Trophoblast cell (in vitro differentiated cells and primary cell): ENCODE data around the gene PRKCG.
A peak's percentile ranks its signal among the peaks of the same experiment; 100 is the strongest.

Source experiments
- DNase-seq, 2 donors: peaks; one replicate each; pipeline ENCODE4 v3.0.0-alpha.2; 2016
- H2AFZ ChIP-seq: 2 replicates; pipeline ENCODE4 v1.6.1; 2013; ENCODE audit warnings: low read length, moderate library complexity, mild to moderate bottlenecking; ENCODE audit not compliant: insufficient read depth, poor library complexity
- H2AK5ac ChIP-seq: 2 replicates; pipeline ENCODE4 v1.6.1; 2013; ENCODE audit warnings: mild to moderate bottlenecking, low read length
- H2BK120ac ChIP-seq: 2 replicates; pipeline ENCODE4 v1.6.1; 2013; ENCODE audit warnings: low read length, mild to moderate bottlenecking, moderate library complexity; ENCODE audit not compliant: insufficient read depth, poor library complexity
- H2BK12ac ChIP-seq: 2 replicates; pipeline ENCODE4 v1.6.1; 2013; ENCODE audit warnings: mild to moderate bottlenecking, low read length, moderate library complexity
- H2BK5ac ChIP-seq: 2 replicates; pipeline ENCODE4 v1.6.1; 2013; ENCODE audit warnings: low read length, low read depth, moderate library complexity, mild to moderate bottlenecking; ENCODE audit not compliant: poor library complexity
- H3K14ac ChIP-seq: 2 replicates; pipeline ENCODE4 v1.6.1; 2013; ENCODE audit warnings: mild to moderate bottlenecking, low read length
- H3K18ac ChIP-seq: 2 replicates; pipeline ENCODE4 v1.6.1; 2013; ENCODE audit warnings: mild to moderate bottlenecking, low read length
- H3K23ac ChIP-seq: 2 replicates; pipeline ENCODE4 v1.6.1; 2013; ENCODE audit warnings: low read length
- H3K27ac ChIP-seq: 2 replicates; pipeline ENCODE4 v1.5.1; 2013; ENCODE audit warnings: low read depth, mild to moderate bottlenecking, inconsistent platforms, low read length, moderate library complexity
- H3K27me3 ChIP-seq: 2 replicates; pipeline ENCODE4 v1.6.1; 2013; ENCODE audit warnings: inconsistent platforms, mild to moderate bottlenecking, low read length, moderate library complexity; ENCODE audit not compliant: insufficient read depth
- H3K36me3 ChIP-seq, 2 experiments: 1 replicate in 1 of 2; 2 replicates in 1 of 2; pipeline ENCODE4 v1.6.1; 2013; ENCODE audit warnings: low read length in 2 of 2, mild to moderate bottlenecking in 2 of 2, moderate library complexity in 1 of 2; ENCODE audit not compliant: insufficient read depth in 2 of 2, control insufficient read depth in 1 of 2
- H3K4ac ChIP-seq: 2 replicates; pipeline ENCODE4 v1.6.1; 2013; ENCODE audit warnings: low read depth, mild to moderate bottlenecking, low read length, moderate library complexity
- H3K4me1 ChIP-seq, 2 experiments: 1 replicate in 1 of 2; 2 replicates in 1 of 2; pipeline ENCODE4 v1.6.1; 2013; ENCODE audit warnings: low read length in 2 of 2, mild to moderate bottlenecking in 2 of 2, moderate library complexity in 1 of 2; ENCODE audit not compliant: insufficient read depth in 2 of 2, control insufficient read depth in 1 of 2
- H3K4me2 ChIP-seq: 2 replicates; pipeline ENCODE4 v1.6.1; 2013; ENCODE audit warnings: inconsistent platforms, mild to moderate bottlenecking, low read length, moderate library complexity
- H3K4me3 ChIP-seq: 2 replicates; pipeline ENCODE4 v1.5.1; 2013; ENCODE audit warnings: mild to moderate bottlenecking, low read depth, low read length, inconsistent platforms
- H3K79me1 ChIP-seq: one replicate; pipeline ENCODE4 v1.6.1; 2013; ENCODE audit warnings: low read length
- H3K79me2 ChIP-seq: 2 replicates; pipeline ENCODE4 v1.6.1; 2013; ENCODE audit warnings: low read length, mild to moderate bottlenecking; ENCODE audit not compliant: control insufficient read depth, insufficient read depth, poor library complexity
- H3K9ac ChIP-seq: 2 replicates; pipeline ENCODE4 v1.6.1; 2013; ENCODE audit warnings: mild to moderate bottlenecking, low read length
- H3K9me3 ChIP-seq: 2 replicates; pipeline ENCODE4 v1.6.1; 2013; ENCODE audit warnings: low read depth, mild to moderate bottlenecking, control low read depth, inconsistent platforms, low read length; ENCODE audit not compliant: insufficient read depth
- H4K12ac ChIP-seq: 2 replicates; pipeline ENCODE4 v1.6.1; 2013; ENCODE audit warnings: low read depth, mild to moderate bottlenecking, low read length, moderate library complexity
- H4K8ac ChIP-seq: 2 replicates; pipeline ENCODE4 v1.6.1; 2013; ENCODE audit warnings: low read depth, mild to moderate bottlenecking, low read length, moderate library complexity
- H4K91ac ChIP-seq: one replicate; pipeline ENCODE4 v1.6.1; 2013; ENCODE audit warnings: low read depth, mild to moderate bottlenecking, low read length, moderate library complexity
- WGBS: extraction: QIAGEN DNeasy Blood & Tissue Kit; methylation state at CpG from one replicate; pipeline ENCODE4 v1.1.7; 2013; ENCODE audit warnings: missing lambda C conversion rate; ENCODE audit not compliant: insufficient read length, insufficient coverage; ENCODE audit errors: extremely low coverage; 5-methylcytosine and 5-hydroxymethylcytosine counted together

Gene PRKCG

DNA sequence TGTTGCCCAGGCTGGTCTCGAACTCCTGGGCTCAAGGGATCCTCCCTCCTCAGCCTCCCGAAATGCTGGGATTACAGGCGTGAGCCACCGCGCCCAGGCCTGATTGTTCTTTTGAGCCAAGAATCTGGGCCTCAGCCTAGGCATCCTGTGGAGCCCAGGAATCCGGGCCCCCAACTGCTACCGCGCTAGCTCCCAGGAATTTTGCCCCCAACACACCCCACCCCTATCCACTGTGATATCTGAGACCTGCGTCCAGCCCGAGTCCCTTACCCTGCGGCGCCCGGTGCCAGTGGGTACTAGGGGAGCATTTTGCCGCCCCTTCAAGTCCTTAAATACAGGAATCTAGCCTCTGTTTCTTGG, 15.2 kb upstream of the PRKCG start:
- no peaks in the 10 kb centered on the region for H3K27me3 ChIP-seq
- peaks cover 22% of the 10 kb centered on the region for H3K79me2 ChIP-seq
- H4K91ac ChIP-seq, result peak overlapping the region; percentile 96
- peak overlapping the region; percentile 93 for H4K8ac ChIP-seq
- H2AK5ac ChIP-seq, result peak overlapping the region; percentile 18
- peak overlapping the region; percentile 72 for H3K4me2 ChIP-seq
- peak overlapping the region; percentile 66 for H3K27ac ChIP-seq
- H4K12ac ChIP-seq, result peak overlapping the region; percentile 47
- peak overlapping the region; percentile 91 for H3K4ac ChIP-seq
- peaks cover 11 to 15% of the 10 kb centered on the region in 2 experiments for H3K36me3 ChIP-seq
- peaks cover 3% of the 10 kb centered on the region for H3K9me3 ChIP-seq
- peak overlapping the region; percentile 96 for H2BK120ac ChIP-seq
- peak overlapping the region; percentile 26 for H3K4me3 ChIP-seq
- H3K18ac ChIP-seq, result peak overlapping the region; percentile 92
- WGBS, result no CpG with 5 or more reads among the region's 14 CpGs
- peaks cover 12 to 14% of the 10 kb centered on the region in 2 experiments for H3K4me1 ChIP-seq
- peaks cover 26% of the 10 kb centered on the region for H3K79me1 ChIP-seq
- peak overlapping the region; percentile 82 for H2AFZ ChIP-seq
- H2BK5ac ChIP-seq, result peak overlapping the region; percentile 95
- H3K23ac ChIP-seq, result no peak overlapping the region
- DNase-seq, result no peak
- peak overlapping the region; percentile 94 for H2BK12ac ChIP-seq
- H3K9ac ChIP-seq, result no peak overlapping the region
- peak overlapping the region; percentile 94 for H3K14ac ChIP-seq

DNA sequence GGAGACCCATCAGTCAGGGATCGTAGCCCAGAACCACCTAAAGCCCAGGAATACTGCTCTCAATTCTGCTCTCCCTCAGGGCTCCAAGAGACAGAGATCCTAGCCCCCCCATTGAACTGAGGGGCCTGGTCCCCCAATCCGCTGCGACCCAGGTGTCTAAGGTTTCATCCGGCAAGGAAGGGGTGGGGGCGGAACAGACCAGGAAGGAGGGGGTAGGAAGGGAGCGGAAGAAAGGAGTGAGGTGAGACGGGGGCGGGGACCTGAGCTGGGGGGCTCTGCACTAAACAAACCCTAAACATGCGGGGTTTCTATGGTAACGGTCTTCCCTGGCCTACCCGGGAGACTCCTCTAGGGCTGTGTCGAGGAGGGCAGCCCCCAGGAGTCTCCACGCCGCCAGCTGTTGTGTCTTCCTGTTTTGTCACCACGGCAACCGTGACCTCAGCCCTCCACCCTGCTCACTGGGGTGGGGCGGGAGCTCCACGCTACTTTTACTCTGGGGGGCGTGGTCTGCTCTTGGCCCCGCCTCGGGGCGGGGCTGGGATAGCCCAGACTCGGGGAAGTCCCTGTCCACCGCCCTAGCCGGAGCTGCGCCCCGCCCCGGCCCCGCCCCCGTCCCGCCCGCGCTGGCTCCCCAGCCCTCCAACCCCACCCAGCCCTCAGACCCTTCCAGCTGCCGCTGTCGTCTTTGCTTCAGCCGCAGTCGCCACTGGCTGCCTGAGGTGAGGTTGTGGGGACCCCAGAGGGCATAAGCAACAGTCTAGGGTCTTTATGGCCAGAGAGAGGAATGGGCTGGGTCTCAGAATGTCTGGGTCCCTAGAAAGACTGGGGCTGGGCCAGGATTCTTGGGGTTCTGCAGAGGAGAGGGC, 14.5 kb upstream of the PRKCG start, which contains the start of gene MYADM:
Gene MYADM (plus strand): TSS at position 659 of the 866 bp plus-strand sequence. CDS start 5,647 bp downstream, outside the sequence.
- Histone ChIP-seq H3K79me2 (peaks cover 22% of the 10 kb centered on the region), H3K9me3 (peaks cover 3% of the 10 kb centered on the region), H3K23ac (no peak within 1 kb of the TSS), H2BK12ac (peak within 1 kb of the TSS; percentile 94), H2BK120ac (peak within 1 kb of the TSS; percentile 96), H3K79me1 (peaks cover 26% of the 10 kb centered on the region), H3K4me3 (peak within 1 kb of the TSS; percentile 92), H4K91ac (peak within 1 kb of the TSS; percentile 96), H2AFZ (peak within 1 kb of the TSS; percentile 82), H3K36me3 (peaks cover 16 to 19% of the 10 kb centered on the region in 2 experiments), H3K9ac (peak within 1 kb of the TSS; percentile 99), H2AK5ac (peak within 1 kb of the TSS; percentile 49), H3K4ac (peak within 1 kb of the TSS; percentile 95), H3K4me1 (peaks cover 12 to 14% of the 10 kb centered on the region in 2 experiments), H3K14ac (peak within 1 kb of the TSS; percentile 94), H3K18ac (peak within 1 kb of the TSS; percentile 92), H3K27ac (peak within 1 kb of the TSS; percentile 85), H2BK5ac (peak within 1 kb of the TSS; percentile 95), H3K4me2 (peak within 1 kb of the TSS; percentile 83), H4K12ac (peak within 1 kb of the TSS; percentile 54), H3K27me3 (no peaks in the 10 kb centered on the region), H4K8ac (peak within 1 kb of the TSS; percentile 93)
- DNase-seq, result peak; percentile 99 to 100
- no CpG with 5 or more reads among the region's 37 CpGs for WGBS

DNA sequence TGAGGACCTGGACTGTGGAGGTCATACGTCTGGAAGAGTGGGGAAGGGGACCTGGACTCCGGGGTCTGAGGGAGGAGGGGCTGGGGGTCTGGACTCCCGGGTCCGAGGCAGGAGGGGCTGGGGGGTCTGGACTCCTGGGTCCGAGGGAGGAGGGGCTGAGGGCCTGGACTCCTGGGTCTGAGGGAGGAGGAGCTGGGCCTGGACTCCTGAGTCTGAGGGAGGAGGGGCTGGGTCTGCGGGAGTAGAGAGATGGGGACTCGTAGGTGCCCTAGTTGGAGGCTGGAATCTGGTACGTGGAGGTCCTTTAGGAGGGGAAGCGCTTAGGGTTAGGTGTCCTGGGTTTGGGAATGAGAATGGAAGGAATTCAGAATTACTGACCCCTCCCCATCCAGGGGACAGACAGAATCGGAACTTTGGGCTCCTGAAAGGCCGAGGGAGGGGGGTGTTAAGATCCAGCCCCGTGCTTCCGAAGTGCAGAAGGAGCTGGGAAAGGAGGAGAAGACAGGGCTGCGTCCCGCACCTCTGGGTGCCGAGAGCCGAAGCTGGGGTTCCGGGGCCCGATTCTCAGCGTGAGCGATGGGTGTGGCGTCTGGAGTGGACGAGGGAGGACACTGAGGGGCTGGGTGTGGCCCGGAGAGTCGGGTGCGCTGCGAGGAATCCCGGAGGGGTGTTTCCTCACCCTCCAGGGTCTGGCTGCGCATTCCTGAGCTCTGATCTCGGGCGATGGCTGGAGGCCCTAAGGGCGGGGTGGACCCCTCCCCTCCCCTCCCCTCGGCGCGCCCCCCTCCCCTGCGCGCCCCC, 13.7 kb upstream of the PRKCG start:
- H3K18ac ChIP-seq, result peak overlapping the region; percentile 80
- peak overlapping the region; percentile 37 for H2BK12ac ChIP-seq
- peak overlapping the region; percentile 99 for H3K9ac ChIP-seq
- H3K14ac ChIP-seq, result peak overlapping the region; percentile 84
- peak overlapping the region; percentile 92 for H3K4me3 ChIP-seq
- H2BK120ac ChIP-seq, result peak overlapping the region; percentile 88
- H2AK5ac ChIP-seq, result peak overlapping the region; percentile 49
- H4K8ac ChIP-seq, result peak overlapping the region; percentile 59
- H3K79me2 ChIP-seq, result peaks cover 22% of the 10 kb centered on the region
- peak overlapping the region; percentile 15 for H2AFZ ChIP-seq
- peaks cover 12 to 14% of the 10 kb centered on the region in 2 experiments for H3K4me1 ChIP-seq
- H3K4ac ChIP-seq, result peak overlapping the region; percentile 95
- WGBS, result no CpG with 5 or more reads among the region's 37 CpGs
- no peak overlapping the region for H3K23ac ChIP-seq
- H4K12ac ChIP-seq, result peak overlapping the region; percentile 54
- H3K9me3 ChIP-seq, result peaks cover 3% of the 10 kb centered on the region
- peak; percentile 51 to 58 for DNase-seq
- H3K36me3 ChIP-seq, result peaks cover 21 to 26% of the 10 kb centered on the region in 2 experiments
- no peaks in the 10 kb centered on the region for H3K27me3 ChIP-seq
- peak overlapping the region; percentile 64 for H4K91ac ChIP-seq
- H3K27ac ChIP-seq, result peak overlapping the region; percentile 85
- peaks cover 26% of the 10 kb centered on the region for H3K79me1 ChIP-seq
- H2BK5ac ChIP-seq, result peak overlapping the region; percentile 88
- H3K4me2 ChIP-seq, result peak overlapping the region; percentile 83
